ENCODE measurements around the gene IL17REL. TPM values are rescaled to one million over a fixed set of nuclear protein-coding genes. Genes with fewer than 3 reads are reported as not detected.

Gene IL17REL
- total RNA-seq, 4 donors from 2014 or later = not detected

DNA sequence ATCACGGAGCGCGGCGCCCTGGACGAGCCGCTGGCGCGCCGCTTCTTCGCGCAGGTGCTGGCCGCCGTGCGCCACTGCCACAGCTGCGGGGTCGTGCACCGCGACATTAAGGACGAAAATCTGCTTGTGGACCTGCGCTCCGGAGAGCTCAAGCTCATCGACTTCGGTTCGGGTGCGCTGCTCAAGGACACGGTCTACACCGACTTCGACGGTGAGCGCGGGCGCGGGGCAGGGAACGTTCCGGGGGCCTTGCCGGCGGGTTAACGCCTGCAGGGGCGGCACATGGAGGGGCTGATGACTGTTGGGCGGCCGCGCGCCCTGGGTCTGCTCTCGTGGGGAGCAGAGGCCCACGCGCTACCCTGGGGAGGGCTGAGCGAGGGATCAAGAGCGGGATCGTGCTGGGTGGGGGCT lies 51.0 kb downstream of the IL17REL start:
- DNase-seq (ENCODE audit: low spot score) (peak; percentile 23), ATAC-seq (ENCODE audit: low FRiP score) (no peak)
- TF ChIP-seq, protein P1, sequence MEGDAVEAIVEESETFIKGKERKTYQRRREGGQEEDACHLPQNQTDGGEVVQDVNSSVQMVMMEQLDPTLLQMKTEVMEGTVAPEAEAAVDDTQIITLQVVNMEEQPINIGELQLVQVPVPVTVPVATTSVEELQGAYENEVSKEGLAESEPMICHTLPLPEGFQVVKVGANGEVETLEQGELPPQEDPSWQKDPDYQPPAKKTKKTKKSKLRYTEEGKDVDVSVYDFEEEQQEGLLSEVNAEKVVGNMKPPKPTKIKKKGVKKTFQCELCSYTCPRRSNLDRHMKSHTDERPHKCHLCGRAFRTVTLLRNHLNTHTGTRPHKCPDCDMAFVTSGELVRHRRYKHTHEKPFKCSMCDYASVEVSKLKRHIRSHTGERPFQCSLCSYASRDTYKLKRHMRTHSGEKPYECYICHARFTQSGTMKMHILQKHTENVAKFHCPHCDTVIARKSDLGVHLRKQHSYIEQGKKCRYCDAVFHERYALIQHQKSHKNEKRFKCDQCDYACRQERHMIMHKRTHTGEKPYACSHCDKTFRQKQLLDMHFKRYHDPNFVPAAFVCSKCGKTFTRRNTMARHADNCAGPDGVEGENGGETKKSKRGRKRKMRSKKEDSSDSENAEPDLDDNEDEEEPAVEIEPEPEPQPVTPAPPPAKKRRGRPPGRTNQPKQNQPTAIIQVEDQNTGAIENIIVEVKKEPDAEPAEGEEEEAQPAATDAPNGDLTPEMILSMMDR (IDR thresholded peaks at IDR 0.05) = no peak

DNA sequence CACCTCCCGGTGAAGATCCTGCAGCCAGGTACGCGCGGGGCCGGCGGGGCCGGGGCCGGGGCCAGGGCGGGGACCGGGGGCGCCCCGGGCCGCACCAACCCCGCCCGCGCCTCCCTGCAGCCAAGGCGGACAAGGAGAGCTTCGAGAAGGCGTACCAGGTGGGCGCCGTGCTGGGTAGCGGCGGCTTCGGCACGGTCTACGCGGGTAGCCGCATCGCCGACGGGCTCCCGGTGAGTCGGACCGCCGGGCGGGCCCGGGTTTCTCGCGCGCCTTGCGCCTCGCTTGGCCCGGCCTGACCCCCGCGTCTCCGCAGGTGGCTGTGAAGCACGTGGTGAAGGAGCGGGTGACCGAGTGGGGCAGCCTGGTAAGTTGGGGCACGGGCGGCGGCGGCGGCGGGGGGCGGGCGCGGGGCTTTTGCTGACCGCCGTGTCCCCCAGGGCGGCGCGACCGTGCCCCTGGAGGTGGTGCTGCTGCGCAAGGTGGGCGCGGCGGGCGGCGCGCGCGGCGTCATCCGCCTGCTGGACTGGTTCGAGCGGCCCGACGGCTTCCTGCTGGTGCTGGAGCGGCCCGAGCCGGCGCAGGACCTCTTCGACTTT lies 51.5 kb downstream of the IL17REL start:
- DNase-seq (ENCODE audit: low spot score) (peak; percentile 21), ATAC-seq (ENCODE audit: low FRiP score) (no peak)
- TF ChIP-seq, protein P1 (IDR thresholded peaks at IDR 0.05) = no peak

DNA sequence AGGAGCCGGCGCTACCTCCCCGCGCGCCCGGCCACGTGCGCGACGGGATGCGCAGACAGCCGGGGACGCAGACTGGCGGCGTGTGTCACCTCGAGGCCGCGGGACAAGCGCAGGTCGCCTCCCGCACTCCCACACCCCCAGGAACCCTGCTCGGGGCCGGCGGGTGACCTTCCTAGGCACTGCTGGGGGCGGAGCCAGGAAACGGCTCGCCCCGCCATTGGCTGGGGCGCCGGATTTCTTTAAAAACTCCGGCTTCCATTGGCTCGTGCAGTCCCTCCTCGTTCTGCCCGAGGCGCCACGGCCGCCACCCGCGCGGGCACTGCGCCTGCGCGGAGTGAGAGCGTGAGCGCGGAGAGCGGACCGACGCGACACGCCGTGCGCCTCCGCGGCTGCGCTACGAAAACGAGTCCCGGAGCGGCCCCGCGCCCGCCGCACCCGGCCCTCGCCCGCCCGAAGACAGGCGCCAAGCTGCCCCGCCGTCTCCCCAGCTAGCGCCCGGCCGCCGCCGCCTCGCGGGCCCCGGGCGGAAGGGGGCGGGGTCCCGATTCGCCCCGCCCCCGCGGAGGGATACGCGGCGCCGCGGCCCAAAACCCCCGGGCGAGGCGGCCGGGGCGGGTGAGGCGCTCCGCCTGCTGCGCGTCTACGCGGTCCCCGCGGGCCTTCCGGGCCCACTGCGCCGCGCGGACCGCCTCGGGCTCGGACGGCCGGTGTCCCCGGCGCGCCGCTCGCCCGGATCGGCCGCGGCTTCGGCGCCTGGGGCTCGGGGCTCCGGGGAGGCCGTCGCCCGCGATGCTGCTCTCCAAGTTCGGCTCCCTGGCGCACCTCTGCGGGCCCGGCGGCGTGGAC lies 52.2 kb downstream of the IL17REL start, which contains the start of gene PIM3:
Gene PIM3 (plus strand): TSS at position 614 of the 846 bp plus-strand sequence. CDS start 176 bp downstream, at position 790.
- ATAC-seq (ENCODE audit: low FRiP score) (peak; percentile 72), DNase-seq (ENCODE audit: low spot score) (no peak)
- TF ChIP-seq, protein P1 (IDR thresholded peaks at IDR 0.05) = no peak

DNA sequence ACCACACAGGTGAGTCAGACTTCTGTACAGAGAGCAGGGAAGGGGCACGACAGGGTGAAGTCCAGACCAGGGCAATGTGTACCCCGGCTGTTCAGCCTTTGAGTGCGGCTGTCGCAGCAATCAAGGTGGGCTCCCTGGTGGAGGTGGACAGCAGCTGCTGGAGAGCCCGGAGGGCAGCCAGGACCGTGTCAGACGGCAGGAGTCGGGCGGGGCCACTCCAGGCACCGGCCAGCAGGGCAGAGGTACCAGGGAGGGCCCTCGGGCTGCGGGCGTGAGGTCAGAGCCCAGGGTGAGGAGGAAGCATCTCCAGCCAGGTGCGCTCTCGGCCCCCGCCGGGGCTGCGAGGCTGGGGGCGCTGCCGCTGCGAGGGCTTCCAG lies 52.8 kb downstream of the IL17REL start:
- peak; percentile 0 for ATAC-seq (ENCODE audit: low FRiP score)
- DNase-seq (ENCODE audit: low spot score) = no peak
- TF ChIP-seq, protein P1 (IDR thresholded peaks at IDR 0.05) = no peak

DNA sequence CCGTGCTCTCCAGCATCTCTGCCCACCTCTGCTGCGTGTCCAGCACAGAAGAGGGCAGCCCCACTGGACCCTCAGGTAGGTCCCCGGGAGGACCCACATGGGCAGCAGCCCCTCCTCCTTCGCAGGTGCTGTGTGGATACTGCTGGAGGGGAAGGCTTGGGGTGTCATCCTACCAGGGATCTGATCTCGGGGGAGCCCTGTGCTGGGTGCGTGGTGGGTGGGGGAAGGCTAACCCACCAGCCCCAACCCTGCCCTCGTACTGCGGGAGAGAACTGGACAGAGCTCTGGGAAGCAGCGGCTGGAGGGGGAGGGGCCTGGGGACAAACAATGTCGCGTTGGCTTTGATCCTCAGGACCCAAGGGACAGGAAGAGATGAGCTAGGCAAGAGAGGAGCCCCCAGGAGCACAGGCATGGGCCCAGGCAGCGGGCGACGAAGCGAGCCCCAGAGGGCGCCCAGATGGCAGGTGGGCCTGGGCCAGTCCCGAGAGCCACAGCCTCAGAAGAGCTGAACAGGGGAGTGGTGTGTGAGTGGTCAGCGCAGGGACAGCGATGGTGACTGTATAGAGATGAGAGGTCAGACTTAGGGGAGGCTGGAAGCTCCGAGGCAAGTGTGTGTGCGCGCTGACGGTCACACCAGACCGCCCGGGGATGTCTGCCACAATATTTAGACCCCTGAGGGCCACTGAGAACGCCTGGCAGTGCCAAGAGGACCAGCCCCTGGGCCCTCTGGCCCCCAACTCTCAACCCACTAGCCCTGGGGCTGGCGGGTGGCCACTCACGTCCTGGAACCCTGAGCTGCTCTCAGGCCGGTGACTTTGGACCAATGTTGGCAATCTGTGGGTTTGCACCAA lies 53.4 kb downstream of the IL17REL start:
- DNase-seq (ENCODE audit: low spot score) = no peak
- ATAC-seq (ENCODE audit: low FRiP score) = no peak
- TF ChIP-seq, protein P1 (IDR thresholded peaks at IDR 0.05) = no peak

DNA sequence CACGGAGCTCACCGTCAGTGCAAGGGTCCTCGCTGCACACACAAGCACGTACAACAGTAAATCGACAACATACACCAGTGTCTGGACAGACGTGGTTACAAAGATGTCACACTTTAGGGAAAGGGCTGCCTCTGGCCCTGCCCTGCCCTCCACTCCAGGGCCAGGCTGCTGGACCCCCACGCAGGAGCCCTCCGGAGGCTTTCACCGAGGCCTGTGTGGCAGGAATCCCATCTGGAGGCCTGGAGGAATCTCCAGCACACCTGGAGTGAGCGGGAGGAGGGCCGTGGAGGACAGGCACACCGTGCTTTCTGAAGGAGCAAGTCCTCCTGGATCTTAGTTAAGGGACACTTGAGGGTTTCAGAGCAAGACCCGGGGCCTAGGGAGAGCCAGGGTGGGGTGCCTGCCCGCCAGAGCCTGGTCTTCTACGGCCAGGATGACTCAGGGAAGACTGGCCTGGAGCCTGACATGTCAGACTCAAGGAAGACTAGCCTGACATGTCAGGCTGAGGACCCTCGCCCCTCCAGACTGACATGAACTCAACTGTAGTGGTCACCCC lies 54.1 kb downstream of the IL17REL start:
- ATAC-seq (ENCODE audit: low FRiP score) = no peak
- DNase-seq (ENCODE audit: low spot score) = no peak
- TF ChIP-seq, protein P1 (IDR thresholded peaks at IDR 0.05) = no peak

Data from omental fat pad (tissue), 4 donors.